ENCODE data around the gene ELFN1.

The ELFN1 gene

DNA sequence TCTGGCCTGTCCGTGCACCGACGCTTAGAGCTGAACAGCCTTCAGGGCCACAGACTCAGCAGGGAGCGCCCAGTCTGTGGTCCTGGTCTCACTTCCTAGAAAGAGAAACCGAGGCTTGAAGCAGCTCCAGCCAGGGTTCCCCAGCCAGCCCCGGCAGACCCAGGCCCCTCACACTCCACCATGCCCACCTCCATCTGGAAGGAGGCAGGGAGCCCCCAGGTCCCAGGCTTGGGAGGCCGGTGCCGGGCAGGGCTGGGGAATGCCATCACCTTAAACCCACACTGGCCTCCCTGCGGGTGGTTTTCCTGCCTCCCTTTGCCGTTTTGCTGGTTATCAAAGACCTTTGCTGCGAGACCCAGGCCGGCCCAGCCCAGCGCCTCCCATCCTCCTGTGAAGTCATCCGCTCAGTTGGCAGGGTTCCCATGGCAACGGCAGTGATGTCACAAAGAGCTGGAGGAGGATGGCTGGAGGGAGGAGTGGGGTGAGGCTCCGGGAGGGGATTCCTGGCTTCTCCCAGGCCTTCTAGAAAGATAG lies 24.0 kb downstream of the ELFN1 start:
- DNase-seq (ENCODE audit: low spot score) = peak; percentile 10

GRCh38 chr7:1694611-1695511 lies 24.8 kb downstream of the ELFN1 start:
- TF ChIP-seq, protein P1, sequence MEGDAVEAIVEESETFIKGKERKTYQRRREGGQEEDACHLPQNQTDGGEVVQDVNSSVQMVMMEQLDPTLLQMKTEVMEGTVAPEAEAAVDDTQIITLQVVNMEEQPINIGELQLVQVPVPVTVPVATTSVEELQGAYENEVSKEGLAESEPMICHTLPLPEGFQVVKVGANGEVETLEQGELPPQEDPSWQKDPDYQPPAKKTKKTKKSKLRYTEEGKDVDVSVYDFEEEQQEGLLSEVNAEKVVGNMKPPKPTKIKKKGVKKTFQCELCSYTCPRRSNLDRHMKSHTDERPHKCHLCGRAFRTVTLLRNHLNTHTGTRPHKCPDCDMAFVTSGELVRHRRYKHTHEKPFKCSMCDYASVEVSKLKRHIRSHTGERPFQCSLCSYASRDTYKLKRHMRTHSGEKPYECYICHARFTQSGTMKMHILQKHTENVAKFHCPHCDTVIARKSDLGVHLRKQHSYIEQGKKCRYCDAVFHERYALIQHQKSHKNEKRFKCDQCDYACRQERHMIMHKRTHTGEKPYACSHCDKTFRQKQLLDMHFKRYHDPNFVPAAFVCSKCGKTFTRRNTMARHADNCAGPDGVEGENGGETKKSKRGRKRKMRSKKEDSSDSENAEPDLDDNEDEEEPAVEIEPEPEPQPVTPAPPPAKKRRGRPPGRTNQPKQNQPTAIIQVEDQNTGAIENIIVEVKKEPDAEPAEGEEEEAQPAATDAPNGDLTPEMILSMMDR (IDR thresholded peaks at IDR 0.05; ENCODE audit: borderline replicate concordance, control extremely low read depth, extremely low read depth, insufficient read depth, missing control alignments) = no peak
- peak; percentile 11 for DNase-seq (ENCODE audit: low spot score)
- in situ Hi-C loops (cut with MboI; ENCODE audit: low sequenced_read_pairs, unreplicated experiment) = no loop called here

More for the DNA sequence above, 24.0 kb downstream of the ELFN1 start:
- in situ Hi-C loops (cut with MboI; ENCODE audit: low sequenced_read_pairs, unreplicated experiment) = no loop called here
- TF ChIP-seq, protein P1 (IDR thresholded peaks at IDR 0.05; ENCODE audit: borderline replicate concordance, control extremely low read depth, extremely low read depth, insufficient read depth, missing control alignments) = no peak

DNA sequence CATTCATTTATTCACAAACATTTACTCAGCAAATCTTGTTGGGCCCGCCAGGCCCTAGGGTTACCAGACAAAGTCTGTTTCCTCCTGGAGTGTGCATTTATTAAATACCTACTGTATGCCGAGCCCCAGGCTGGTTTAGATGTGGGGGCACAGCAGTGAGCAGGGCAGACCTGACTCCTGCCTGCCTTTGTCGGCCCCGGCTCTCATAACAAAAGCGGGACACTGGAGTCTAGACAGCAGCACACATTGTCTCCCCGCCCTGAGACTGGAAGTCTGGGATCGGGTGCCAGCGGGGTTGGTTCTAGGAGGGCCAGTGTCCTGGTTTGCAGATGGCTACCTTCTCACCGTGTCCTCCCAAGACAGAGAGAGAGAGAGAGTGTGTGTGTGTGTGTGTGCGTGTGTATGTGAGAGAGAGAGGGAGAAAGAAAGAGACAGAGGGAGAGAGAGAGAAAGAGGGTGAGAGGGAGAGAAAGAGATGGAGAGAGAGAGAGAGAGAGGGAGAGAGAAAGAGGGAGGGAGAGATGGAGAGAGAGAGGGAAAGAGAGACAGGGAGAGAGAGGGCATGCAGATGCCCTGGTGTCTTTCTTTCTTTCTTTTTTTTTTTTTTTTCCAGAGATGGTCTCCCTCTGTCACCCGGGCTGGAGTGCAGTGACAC lies 25.9 kb downstream of the ELFN1 start:
- TF ChIP-seq, protein P1 (IDR thresholded peaks at IDR 0.05; ENCODE audit: borderline replicate concordance, control extremely low read depth, extremely low read depth, insufficient read depth, missing control alignments) = no peak
- in situ Hi-C loops (cut with MboI; ENCODE audit: low sequenced_read_pairs, unreplicated experiment) = no loop called here
- no peak for DNase-seq (ENCODE audit: low spot score)

DNA sequence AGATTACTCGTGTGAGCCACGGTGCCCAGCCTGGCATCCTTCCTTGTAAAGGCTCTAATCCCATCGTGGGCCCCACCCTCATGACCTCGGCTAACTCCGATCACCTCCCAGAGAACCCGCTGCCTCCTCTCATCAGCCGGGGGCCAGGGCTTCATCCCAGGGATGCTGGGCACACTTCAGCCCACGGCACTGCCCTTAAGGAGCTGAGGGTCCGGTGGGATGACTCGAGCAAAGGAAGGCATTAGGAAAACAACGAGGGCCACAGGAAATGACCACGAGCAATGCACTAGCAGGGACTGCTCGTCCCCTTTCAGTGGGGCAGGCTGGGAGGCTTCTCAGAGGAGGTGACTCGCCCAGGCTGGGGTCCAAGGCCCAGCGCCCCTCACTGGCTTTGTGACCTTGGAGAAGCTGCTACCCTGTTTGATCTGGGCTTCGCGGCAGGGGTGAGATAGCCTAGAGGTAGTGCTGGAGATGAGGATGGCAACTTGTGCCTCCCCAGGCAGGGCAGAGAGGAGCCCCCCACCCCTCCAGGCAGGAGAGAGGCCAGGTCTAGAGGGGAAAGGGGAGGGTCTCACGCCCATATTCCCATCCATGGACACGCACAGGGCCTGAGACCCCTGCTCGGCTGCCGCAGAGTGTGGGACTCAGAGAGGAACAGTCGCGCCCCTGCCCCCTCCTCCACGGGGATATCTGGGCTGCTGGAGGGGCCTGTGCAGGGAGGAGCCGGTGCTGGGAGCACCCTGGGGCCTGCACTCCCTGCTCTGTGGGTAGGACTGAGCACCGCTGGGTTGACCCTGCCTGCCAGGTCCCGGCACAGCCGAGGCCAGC lies 26.8 kb downstream of the ELFN1 start:
- DNase-seq (ENCODE audit: low spot score) = peak; percentile 13

DNA sequence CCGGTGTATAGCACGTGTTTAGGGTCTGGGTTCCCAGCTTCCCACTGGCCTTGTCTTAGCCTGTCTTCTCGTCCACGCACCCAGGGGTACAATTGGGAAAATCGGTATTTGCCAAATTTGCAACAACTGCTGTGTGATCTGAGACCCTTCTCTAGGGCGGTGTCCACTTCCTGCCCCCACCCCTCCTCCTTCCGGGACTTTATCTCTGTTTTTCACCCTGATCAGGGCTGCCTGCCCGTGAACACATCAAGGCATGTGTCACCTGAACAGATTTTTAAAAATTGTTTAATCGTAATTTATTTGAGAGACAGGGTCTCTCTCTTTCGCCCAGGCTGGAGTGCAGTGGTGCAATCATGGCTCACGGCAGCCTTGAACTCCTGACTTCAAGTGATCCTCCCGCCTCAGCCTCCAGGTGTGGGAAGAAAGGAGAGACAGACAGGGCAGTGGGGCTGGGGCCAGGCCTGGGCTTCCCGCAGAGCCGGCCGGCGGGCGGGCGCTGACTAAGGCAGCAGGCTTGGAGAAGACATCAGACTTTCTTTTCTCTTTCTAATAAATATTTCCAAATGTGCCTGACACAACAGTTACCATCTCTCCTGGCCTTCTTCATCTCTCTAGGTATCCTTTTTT lies 27.5 kb downstream of the ELFN1 start:
- TF ChIP-seq, protein P1 (IDR thresholded peaks at IDR 0.05; ENCODE audit: borderline replicate concordance, control extremely low read depth, extremely low read depth, insufficient read depth, missing control alignments) = no peak
- DNase-seq (ENCODE audit: low spot score) = no peak
- in situ Hi-C loops (cut with MboI; ENCODE audit: low sequenced_read_pairs, unreplicated experiment) = no loop called here

More for the DNA sequence above, 26.8 kb downstream of the ELFN1 start:
- TF ChIP-seq, protein P1 (IDR thresholded peaks at IDR 0.05; ENCODE audit: borderline replicate concordance, control extremely low read depth, extremely low read depth, insufficient read depth, missing control alignments) = no peak
- in situ Hi-C loops (cut with MboI; ENCODE audit: low sequenced_read_pairs, unreplicated experiment) = no loop called here

All from GM13976 (cell line).